ENCODE measurements around the gene NCCRP1. TPM values are rescaled to one million over a fixed set of nuclear protein-coding genes. Genes with fewer than 3 reads are reported as not detected.
A peak's percentile ranks its signal among the peaks of the same experiment; 100 is the strongest.
"Not testable (repeated sequence)": the region's sequence is repeated elsewhere in the genome, so short reads cannot be mapped to it uniquely, and the experiment has no call there.

The NCCRP1 gene
- total RNA-seq, 3 donors from 2014 or later, result 0.66 to 2.9 TPM; not detected in 1

DNA sequence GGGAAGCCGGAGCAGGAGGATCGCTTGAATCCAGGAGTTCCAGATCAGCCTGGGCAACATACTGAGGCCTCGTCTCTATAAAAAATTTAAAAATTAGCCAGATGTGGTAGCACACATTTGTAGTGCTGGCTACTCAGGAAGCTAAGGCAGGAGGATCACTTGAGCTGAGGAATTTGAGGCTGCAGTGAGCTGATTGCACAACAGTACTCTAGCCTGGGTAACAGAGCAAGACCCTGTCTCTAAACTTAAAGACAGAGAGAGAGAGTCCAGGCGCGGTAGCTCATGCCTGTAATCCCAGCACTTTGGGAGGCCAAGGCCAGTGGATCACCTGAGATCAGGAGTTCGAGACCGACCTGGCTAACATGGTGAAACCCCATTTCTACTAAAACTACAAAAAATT, 43.7 kb downstream of the NCCRP1 start:
- Histone ChIP-seq H3K36me3 (no peaks in the 10 kb centered on the region), H3K27me3 (no peaks in the 10 kb centered on the region), H3K4me1 (no peaks in the 10 kb centered on the region), H3K27ac (no peak overlapping the region), H3K9me3 (no peaks in the 10 kb centered on the region), H3K4me3 (no peak overlapping the region)
- TF ChIP-seq POLR2A (IDR thresholded peaks at IDR 0.05) (no peak), POLR2AphosphoS5 (IDR thresholded peaks at IDR 0.05) (no peak)
- TF ChIP-seq, protein P1, sequence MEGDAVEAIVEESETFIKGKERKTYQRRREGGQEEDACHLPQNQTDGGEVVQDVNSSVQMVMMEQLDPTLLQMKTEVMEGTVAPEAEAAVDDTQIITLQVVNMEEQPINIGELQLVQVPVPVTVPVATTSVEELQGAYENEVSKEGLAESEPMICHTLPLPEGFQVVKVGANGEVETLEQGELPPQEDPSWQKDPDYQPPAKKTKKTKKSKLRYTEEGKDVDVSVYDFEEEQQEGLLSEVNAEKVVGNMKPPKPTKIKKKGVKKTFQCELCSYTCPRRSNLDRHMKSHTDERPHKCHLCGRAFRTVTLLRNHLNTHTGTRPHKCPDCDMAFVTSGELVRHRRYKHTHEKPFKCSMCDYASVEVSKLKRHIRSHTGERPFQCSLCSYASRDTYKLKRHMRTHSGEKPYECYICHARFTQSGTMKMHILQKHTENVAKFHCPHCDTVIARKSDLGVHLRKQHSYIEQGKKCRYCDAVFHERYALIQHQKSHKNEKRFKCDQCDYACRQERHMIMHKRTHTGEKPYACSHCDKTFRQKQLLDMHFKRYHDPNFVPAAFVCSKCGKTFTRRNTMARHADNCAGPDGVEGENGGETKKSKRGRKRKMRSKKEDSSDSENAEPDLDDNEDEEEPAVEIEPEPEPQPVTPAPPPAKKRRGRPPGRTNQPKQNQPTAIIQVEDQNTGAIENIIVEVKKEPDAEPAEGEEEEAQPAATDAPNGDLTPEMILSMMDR (IDR thresholded peaks at IDR 0.05), result no peak
- intact Hi-C loops (cut with DNase I; ENCODE audit: low total_unique reads), result no loop called here
- no peak for DNase-seq (ENCODE audit: low spot score in 2 of 2)

DNA sequence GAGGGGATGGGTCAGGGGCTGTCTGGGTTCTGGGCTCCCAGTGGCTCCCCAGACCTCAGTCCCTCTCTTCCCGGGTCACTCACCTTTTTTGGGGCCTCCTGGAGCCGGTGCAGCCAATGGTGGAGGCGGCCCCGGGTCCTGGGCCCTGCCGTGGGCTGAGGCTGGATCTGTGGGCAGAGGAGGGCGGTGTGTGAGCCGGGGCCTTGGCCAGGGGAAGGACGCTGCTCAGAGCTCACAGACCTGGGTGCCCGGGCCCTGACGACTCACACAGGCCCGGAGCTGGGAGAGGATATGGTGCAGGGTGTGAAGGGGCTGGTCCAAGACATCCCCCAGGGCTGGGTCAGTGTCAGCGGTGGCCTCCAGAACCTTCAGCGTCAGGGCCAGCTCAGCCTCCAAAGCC, 47.0 kb downstream of the NCCRP1 start:
- H3K4me3 ChIP-seq; H3K9me3 ChIP-seq; H3K36me3 ChIP-seq; H3K4me1 ChIP-seq; DNase-seq (ENCODE audit: low spot score in 2 of 2); intact Hi-C loops (cut with DNase I; ENCODE audit: low total_unique reads); H3K27ac ChIP-seq: not testable (repeated sequence)
- H3K27me3 ChIP-seq, result peaks cover 4 to 18% of the 10 kb centered on the region in 2 donors

DNA sequence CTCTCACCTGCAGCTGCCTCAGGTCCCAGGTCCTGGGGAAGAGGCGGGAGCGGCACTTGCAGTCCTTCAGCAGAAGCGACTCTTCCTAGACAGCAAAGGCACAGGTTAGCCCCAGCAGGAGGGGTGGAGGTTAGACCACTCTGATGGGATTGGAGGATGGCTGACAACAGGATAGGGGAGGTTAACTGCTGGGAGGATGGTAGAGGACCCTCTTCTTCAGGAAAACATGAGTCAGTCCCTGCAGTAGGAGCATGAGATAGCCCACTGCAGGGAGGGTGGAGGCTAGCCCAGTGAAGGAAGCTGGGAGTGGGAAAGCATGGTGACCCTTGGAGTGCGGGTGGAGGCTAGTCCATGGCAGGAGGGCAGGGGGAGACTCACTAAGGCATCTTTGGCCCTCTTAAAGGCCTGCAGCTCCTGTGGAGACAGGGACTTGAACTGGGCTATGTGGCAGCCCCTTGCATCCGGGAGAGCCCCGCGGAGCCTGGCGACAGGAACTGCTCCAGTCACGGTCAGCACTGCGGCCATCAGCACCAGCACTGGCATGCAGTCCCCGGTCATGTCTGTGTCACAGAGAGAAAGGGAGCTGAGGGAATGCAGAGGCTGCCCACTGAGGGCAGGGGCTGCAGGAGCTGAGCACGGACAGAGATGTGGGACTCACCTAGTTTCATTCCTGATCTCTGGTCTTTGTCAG, 47.8 kb downstream of the NCCRP1 start, which contains the start of gene IFNL3:
IFNL3 (minus strand) TSS at position 597 of the 691 bp plus-strand sequence; CDS start at position 558, 39 bp downstream.
- DNase-seq (ENCODE audit: low spot score in 2 of 2); H3K9me3 ChIP-seq; intact Hi-C loops (cut with DNase I; ENCODE audit: low total_unique reads); H3K4me1 ChIP-seq; H3K27ac ChIP-seq; H3K4me3 ChIP-seq; H3K36me3 ChIP-seq: not testable (repeated sequence)
- H3K27me3 ChIP-seq, result peaks cover 4 to 22% of the 10 kb centered on the region in 2 donors

DNA sequence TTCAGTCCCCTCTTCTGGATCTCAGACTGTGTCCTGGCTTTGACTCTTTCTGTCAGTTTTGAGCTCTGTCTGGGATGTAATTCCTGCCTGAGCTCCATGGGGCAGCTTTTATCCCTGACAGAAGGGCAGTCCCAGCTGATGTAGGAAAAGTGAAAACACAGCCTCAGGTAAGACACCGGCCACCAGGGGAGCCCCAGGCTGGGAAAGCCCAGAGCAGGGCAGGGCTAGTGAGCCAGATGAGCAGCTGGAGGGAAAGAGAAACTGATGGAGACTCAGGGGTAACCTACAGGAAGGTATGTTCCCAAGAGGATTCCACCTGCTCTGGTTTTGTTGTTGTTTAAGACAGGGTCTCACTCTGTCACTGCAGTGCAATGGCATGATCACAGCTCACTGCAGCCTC, 48.4 kb downstream of the NCCRP1 start:
- intact Hi-C loops (cut with DNase I; ENCODE audit: low total_unique reads); H3K27ac ChIP-seq; DNase-seq (ENCODE audit: low spot score in 2 of 2); H3K36me3 ChIP-seq; H3K9me3 ChIP-seq; H3K4me1 ChIP-seq; H3K4me3 ChIP-seq: not testable (repeated sequence)
- H3K27me3 ChIP-seq, result peaks cover 4 to 22% of the 10 kb centered on the region in 2 donors

DNA sequence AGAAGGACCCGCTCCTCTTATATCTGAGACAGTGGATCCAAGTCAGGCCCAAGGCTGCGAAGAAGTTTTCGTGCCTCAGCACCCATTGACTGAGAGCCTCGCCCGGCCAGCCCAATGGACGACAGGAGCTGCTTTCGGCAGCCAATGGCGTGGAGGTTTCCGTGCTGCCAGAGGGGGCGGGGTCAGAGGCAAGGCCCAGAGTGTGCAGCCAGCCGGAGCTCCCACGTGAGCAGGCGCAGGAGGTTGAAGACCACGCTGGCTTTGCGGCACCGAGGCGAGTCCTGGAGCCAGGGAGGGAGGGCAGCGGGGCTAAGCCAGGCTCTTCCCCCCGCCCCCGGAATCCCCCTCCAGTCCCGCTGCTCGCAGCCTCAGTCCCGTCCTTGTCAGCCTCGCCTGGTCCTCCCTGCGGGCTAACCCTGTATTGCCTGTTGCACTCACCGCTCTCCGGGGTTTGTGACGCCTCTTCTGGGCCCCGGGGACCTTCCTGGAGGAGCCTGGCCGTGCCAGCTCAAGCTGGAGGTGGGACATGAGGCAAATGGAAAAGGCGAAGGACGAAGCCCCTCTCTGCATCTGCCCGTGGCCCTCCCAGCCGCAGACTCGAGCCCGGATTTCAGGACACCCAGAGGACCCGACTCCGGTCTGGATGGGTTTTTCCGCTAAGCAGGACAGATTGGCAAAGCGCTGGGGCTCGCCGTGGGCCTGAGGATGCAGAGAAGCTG, 50.3 kb downstream of the NCCRP1 start:
- no peaks in the 10 kb centered on the region for H3K36me3 ChIP-seq
- H3K4me1 ChIP-seq, result no peaks in the 10 kb centered on the region
- H3K27ac ChIP-seq, result no peak overlapping the region
- DNase-seq (ENCODE audit: low spot score in 2 of 2), result no peak
- intact Hi-C loops (cut with DNase I; ENCODE audit: low total_unique reads), result no loop called here
- no peaks in the 10 kb centered on the region for H3K9me3 ChIP-seq
- peaks cover 4 to 22% of the 10 kb centered on the region in 2 donors for H3K27me3 ChIP-seq
- H3K4me3 ChIP-seq, result peak overlapping the region in 2 of 3 donors; percentile 37 to 58
- TF ChIP-seq, protein P1 (IDR thresholded peaks at IDR 0.05), result no peak
- TF ChIP-seq POLR2A (IDR thresholded peaks at IDR 0.05), result no peak
- no peak for TF ChIP-seq POLR2AphosphoS5 (IDR thresholded peaks at IDR 0.05)

DNA sequence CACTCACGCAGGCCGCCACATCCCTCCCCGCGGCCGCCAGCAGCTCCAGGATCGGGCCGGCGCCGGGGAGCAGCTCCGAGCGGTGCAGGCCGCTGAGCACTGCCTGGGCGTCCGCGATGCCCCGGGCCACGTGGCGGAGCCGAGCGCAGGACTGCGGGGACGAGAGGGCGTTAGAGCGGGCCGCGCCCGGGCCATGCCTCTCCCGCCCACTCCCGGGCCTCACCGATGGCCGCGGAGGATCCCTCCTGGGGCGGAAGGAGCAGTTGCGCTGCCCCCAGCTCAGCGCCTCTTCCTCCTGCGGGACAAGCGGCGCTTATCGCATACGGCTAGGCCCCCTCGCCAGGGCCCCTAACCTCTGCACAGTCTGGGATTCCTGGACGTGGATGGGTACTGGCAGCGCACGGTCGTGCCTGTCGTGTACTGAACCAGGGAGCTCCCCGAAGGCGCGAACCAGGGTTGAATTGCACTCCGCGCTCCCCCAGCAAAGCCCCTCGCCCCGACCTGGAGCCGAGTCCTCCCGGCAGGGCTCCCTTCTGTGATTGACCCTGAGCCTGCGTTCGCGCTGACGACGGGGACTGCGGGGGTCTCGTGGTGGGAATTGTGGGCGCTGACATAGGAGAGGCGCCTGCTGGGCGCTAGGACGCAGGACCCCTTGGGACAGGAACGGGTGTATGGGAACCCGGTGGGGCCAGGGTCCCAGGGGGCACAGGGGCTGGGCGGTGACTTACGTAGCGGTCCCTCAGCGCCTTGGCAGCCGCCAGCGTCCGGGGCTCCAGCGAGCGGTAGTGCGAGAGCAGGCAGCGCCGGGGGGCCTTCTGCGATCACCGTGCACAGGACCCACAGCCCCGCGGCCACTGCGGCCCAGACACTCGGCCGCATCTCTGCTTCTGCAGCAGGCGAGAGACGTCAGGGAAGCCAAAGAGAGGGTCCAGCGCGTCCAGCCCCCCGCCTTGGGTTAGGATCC, 51.2 kb downstream of the NCCRP1 start:
- H3K36me3 ChIP-seq, result no peaks in the 10 kb centered on the region
- intact Hi-C loops (cut with DNase I; ENCODE audit: low total_unique reads), result no loop called here
- no peak overlapping the region for H3K27ac ChIP-seq
- TF ChIP-seq POLR2A (IDR thresholded peaks at IDR 0.05) (no peak), POLR2AphosphoS5 (IDR thresholded peaks at IDR 0.05) (no peak)
- TF ChIP-seq, protein P1 (IDR thresholded peaks at IDR 0.05), result no peak
- no peaks in the 10 kb centered on the region for H3K9me3 ChIP-seq
- peaks cover 4 to 22% of the 10 kb centered on the region in 2 donors for H3K27me3 ChIP-seq
- H3K4me1 ChIP-seq, result no peaks in the 10 kb centered on the region
- DNase-seq (ENCODE audit: low spot score in 2 of 2), result no peak
- peak overlapping the region in 2 of 3 donors; percentile 37 to 58 for H3K4me3 ChIP-seq
